Right lobe of liver (tissue), 4 donors: ENCODE measurements around the gene FOXP1.

Experiments used
- POLR2A ChIP-seq: fragments of 450-650 bp; IDR thresholded peaks from one replicate; pipeline ENCODE4 v1.6.1; 2017; ENCODE audit warnings: antibody characterized with exemption, mild to moderate bottlenecking
- TF ChIP-seq, protein P1 (sequence below), 4 donors: fragments of 200-600 bp in 3 of 4; fragments of 450-650 bp in 1 of 4; IDR thresholded peaks; one replicate each; pipeline versions ENCODE4 v1.5.1 to v1.8.0; 2016 to 2022; ENCODE audit warnings: antibody characterized with exemption in 4 of 4, mild to moderate bottlenecking in 2 of 4
- donor health status: DM: no; HTN: no; CAD: no.
- donor health status: DM: no; HTN: no; CAD: no.
- donor health status: DM: no; HTN: yes; CAD: no.

- TF ChIP-seq, protein P1, sequence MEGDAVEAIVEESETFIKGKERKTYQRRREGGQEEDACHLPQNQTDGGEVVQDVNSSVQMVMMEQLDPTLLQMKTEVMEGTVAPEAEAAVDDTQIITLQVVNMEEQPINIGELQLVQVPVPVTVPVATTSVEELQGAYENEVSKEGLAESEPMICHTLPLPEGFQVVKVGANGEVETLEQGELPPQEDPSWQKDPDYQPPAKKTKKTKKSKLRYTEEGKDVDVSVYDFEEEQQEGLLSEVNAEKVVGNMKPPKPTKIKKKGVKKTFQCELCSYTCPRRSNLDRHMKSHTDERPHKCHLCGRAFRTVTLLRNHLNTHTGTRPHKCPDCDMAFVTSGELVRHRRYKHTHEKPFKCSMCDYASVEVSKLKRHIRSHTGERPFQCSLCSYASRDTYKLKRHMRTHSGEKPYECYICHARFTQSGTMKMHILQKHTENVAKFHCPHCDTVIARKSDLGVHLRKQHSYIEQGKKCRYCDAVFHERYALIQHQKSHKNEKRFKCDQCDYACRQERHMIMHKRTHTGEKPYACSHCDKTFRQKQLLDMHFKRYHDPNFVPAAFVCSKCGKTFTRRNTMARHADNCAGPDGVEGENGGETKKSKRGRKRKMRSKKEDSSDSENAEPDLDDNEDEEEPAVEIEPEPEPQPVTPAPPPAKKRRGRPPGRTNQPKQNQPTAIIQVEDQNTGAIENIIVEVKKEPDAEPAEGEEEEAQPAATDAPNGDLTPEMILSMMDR (IDR thresholded peaks at IDR 0.05) = no peak
- no peak for TF ChIP-seq POLR2A
Measured at GRCh38 chr3:71140477-71140876, 443.1 kb downstream of the FOXP1 start.
